HG02943 (cell line): ENCODE data around the gene ARHGAP15.

Experiments used
- ATAC-seq: cut with Tn5 transposase; IDR thresholded peaks from one replicate; pipeline ENCODE4 v1.9.1; 2021; ENCODE audit warnings: mild to moderate bottlenecking, low read depth, moderate library complexity; ENCODE audit not compliant: unreplicated experiment

Gene ARHGAP15

DNA sequence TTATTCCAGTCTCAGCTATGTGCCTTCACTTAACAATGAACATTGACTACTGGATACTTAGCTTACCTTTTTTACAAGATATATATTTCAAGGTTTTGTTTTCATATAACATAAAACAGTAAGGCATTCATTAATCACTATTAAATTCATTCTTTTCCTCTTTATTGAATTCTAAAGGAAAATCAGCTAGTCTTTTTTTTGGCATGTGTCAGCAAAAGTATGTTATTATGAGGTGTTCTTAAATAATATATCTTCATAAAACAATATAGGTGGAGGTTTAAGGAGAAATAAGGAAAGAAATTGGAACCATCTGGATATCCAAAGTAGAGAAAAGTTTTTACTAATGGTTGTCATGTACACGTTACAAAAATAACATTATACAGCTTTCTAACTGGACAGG is 472.6 kb downstream of the ARHGAP15 start:
- ATAC-seq, result no peak

GRCh38 chr2:143603035-143603655 is 473.9 kb downstream of the ARHGAP15 start:
- ATAC-seq, result no peak

GRCh38 chr2:143603846-143604565 is 474.8 kb downstream of the ARHGAP15 start:
- no peak for ATAC-seq

DNA sequence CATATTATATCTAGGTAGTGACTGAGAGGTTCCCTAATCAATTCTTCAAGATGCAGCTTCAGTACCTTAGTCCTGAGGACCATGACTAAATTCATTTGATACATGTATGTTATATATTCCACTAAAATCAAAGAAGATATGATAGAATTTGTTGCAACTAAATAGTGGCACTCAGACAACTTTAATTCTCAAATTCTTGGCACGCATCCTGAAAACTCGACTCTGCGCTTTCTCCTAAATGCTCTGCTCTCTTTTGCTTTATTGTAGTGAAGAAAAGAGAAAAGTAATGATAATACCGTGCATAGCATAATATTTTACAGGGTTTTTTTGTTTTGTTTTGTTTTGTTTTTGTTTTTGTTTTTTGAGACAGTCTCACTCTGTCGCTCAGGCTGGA is 475.3 kb downstream of the ARHGAP15 start:
- no peak for ATAC-seq

DNA sequence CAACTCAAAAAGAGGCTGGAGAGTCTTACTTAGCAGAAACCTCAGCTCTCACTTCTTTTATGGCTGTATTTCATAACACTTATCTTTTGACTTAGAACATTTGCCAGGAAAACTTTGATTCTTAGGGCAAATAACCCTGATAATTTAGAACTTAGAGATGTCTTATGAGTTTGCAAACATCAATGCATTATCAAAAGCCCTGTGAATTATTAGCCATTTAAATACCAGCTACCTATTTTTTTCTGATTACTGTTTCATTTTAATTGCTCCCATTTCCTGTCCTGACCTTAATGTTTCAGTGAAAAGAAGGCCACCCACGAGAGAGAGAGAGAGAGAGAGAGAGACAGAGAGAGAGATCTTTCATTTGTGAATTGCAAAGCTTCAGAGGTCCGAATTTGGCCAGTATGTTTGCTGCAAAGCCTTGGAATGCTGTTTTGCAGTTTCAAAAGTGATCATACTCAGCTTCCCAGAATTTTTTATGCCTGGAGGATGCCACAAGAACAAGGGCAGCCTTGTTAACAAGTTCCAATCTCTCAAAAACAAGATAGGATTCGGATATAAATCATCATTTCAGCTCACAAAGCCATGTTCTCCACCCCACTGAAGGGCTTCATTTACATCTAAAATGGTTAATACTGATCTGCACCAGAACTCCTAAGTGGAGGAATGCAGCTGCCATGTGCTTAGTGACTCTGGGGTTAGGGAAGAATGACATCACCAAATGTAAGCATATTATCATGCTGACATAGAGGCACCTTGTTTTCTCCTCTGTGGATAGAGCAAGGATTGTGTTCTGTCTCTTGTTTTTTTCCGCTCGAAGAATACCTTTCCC is 478.2 kb downstream of the ARHGAP15 start:
- no peak for ATAC-seq

DNA sequence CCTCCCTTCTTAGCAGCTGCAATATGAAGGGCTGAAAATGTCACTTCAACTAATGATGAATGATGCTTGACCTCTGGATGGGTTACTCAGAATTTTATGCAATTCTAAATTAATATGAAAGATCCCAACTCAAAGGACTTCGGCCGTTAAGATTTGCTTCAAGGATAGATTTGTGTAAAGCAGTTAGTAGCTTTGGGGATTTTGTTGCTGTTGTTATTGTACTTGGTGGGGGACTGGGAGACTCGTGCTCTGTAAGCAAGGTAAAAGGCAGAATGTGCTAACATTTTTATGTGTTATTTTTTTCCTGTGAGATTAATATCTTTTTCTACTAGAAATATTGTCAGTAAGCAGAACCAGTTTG is 478.8 kb downstream of the ARHGAP15 start:
- no peak for ATAC-seq

- no peak for ATAC-seq
Measured at GRCh38 chr2:143608758-143609157, 479.5 kb downstream of the ARHGAP15 start.

DNA sequence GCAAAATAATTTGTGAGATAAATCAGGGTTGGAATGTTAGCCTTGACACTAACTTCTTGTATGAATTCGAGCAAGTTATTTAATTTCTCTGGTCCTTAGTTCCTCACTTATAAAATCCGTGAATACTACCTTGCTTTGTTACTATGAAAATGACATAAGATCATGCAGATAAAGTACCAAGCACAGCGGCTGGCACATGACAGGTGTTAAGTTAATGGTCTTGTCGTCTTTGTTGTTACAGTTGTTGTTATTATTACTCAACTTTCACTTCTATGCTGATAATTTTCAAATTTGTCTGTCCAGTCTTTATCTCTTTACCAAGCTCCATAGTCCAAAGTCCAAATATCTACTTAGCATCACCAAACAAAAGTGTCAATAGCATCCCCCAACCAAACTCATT is 482.1 kb downstream of the ARHGAP15 start:
- no peak for ATAC-seq

- no peak for ATAC-seq
Measured at GRCh38 chr2:143615562-143615961, 486.3 kb downstream of the ARHGAP15 start.

DNA sequence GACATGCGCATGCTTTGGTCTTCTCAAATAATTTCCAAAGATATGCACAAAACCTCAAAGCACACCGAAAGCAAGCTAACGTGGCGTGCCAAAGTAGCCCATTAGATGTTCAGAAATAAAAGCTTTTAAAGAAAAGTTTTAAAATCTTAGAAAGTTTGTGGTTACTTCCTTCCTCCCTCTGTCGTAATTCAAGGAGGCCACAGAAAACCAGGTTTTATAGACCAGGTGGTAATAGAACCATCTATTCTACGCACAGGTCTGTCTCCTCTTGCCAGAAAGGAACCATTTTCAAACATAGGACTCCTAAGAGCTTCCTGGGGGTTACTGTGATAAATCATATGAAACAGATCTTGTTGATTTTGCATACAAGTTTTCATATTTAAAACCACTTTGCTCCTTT is 487.2 kb downstream of the ARHGAP15 start:
- no peak for ATAC-seq

- ATAC-seq, result no peak
Measured at GRCh38 chr2:143617803-143618415, 488.7 kb downstream of the ARHGAP15 start.

DNA sequence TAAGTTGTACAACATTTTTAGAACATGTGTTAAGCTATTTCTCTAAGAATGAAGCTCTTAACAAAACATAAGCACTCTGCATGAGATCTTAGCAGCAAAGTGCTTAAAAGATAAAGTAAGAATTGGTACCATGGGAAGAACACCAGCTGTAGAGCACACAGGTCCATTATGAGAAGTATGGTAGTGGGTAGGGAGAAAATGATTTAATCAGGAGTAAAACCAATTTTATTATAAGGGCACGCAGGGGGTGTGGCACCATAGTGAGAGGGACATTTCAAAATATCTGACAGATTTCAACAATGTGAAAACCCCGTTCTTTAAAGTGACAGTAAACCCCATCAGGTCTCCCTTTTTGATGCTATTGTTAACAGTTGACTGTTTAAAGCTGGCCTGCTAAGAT is 492.9 kb downstream of the ARHGAP15 start:
- no peak for ATAC-seq

DNA sequence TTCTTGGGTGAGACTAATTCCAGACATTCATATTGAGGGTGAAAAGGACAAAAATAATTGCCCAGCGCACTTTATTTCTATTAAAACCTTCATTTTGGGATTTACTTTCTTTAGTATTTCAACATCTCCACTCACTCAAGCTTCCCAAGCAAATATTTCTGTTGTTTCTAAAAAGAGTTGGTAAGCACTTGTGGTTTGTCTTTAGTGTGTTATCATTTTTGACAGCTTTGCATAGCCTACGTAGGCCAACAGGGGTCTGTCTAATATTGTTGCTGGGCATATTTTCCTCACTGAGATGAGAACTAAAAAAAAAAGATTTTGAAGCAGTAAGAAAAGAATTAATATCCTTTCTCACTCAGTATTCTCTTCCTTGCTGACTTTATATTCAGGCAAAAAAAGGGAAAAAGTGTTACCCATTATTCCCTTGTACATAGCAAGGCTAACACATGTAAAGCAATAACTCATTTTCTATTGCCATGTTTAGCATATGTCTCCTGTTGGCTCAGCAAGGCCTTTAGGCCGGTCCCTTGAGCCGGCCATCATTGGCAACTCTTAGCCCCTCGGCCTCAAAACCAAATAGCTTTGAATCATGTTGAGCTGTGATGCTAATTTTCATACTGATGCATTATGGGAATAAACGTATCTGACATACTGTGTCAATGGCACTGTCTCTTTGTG is 494.2 kb downstream of the ARHGAP15 start:
- ATAC-seq, result no peak

DNA sequence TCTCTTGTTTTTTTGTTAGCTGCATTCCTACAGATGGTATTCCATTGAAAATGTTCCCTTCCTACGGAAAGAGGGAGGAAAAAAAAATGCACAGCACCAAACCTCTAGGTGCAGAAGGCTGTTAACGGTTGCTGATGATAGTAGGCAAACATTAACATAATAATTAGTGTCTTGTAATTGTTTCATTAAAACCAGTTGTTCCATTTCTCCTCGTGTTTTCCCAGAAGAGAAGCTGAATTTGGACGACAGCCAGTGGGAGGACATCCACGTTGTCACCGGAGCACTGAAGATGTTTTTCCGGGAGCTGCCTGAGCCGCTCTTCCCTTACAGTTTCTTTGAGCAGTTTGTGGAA is 494.7 kb downstream of the ARHGAP15 start:
- no peak for ATAC-seq

DNA sequence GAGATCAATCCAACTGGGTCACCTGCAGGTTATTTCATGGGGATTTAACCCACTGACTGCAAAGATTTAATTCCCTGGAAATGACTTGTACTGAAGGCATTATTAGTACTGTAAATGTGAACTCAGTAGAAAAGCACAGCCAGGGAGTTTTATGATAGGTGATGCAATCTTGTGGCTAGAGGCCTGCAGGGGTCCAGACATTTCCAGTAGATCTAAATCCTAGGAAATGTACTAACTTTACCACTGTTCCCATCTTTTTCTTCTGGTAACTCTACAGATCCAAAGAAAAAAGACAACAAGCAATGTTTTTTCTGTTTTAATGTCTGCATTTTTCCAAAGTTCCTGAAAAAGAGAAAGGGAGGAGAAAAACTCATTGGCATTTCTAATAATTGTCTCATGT is 500.1 kb downstream of the ARHGAP15 start:
- no peak for ATAC-seq

DNA sequence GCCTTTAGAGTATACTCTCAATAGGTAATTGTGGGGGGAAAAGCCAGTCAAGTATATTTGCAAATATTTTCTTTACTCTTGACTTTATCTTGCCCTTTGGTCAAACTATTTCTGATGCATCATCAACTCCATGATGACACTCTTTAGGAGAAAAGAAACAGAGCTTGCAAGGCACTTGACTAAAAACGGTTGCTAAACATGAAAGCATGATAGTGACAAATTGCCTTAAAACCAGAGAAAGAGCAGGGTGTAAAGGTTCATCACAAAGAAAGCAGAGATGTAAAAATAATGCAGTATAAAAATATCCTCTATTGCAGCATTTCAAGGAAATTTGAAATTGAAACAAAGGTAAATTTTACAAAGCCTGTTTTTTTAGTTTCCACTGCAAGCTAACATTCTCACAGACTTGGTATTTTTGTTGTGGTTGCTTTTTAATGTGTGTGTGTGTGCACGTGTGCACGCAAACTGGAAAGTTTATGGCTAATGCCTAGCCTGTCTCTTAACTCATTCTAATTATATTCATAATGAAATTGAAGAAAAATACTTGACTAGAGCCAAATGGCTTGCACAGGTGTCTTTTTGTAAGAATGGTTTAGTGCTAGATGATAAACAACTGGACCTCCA is 503.6 kb downstream of the ARHGAP15 start:
- no peak for ATAC-seq

- no peak for ATAC-seq
Measured at GRCh38 chr2:143633419-143633818, 504.2 kb downstream of the ARHGAP15 start.

GRCh38 chr2:143635302-143635701 is 506.1 kb downstream of the ARHGAP15 start:
- ATAC-seq, result no peak

DNA sequence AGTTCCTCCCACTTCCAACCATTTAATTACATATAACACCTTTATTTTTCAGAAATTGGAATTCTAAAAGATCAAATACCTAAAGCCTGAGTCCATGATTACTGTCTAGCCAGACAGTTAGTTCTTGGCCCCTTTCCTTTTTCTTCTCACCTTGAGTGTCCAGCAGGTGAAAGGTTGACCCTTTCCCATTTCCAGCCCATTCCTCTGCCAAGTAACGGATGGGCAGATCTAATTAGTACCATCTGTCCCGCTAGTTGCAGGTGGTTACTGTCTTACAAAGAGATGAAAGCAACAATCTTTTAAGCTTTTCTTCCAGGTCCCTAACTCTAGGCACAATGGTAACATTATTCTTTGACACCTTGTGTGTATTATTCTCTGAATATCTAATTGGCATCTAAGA is 506.7 kb downstream of the ARHGAP15 start:
- no peak for ATAC-seq

GRCh38 chr2:143640826-143641225 is 511.6 kb downstream of the ARHGAP15 start:
- ATAC-seq, result no peak
